Endothelial cell of umbilical vein (primary cell): ENCODE measurements around the gene EMP2.

Source experiments
- EZH2 ChIP-seq: IDR thresholded peaks from 2 replicates; pipeline ENCODE4 v1.6.1; 2012; ENCODE audit warnings: borderline replicate concordance, low read depth, mild to moderate bottlenecking, moderate library complexity, low read length, inconsistent platforms; ENCODE audit not compliant: severe bottlenecking
- FOS ChIP-seq: IDR thresholded peaks from 2 replicates; pipeline ENCODE4 v1.6.1; 2011; ENCODE audit warnings: mild to moderate bottlenecking, low read length, moderate library complexity, borderline replicate concordance; ENCODE audit not compliant: insufficient read depth
- MYC ChIP-seq: IDR thresholded peaks from one replicate; pipeline ENCODE4 v1.6.1; 2011; ENCODE audit warnings: mild to moderate bottlenecking, low read depth, low read length
- POLR2A ChIP-seq: IDR thresholded peaks from 2 replicates; pipeline ENCODE4 v1.6.1; 2012; ENCODE audit warnings: low read depth, mild to moderate bottlenecking, control low read depth, low read length
- POLR2AphosphoS5 ChIP-seq: IDR thresholded peaks from 2 replicates; pipeline ENCODE4 v1.6.1; 2012; ENCODE audit warnings: low read depth, mild to moderate bottlenecking, control low read depth, low read length, moderate library complexity; ENCODE audit not compliant: insufficient read depth
- TF ChIP-seq, protein P1 (sequence below), 2 donors: IDR thresholded peaks; 1 replicate in 1 of 2; 2 replicates in 1 of 2; pipeline ENCODE4 v1.5.1; 2011; ENCODE audit warnings: low read length in 2 of 2, mild to moderate bottlenecking in 2 of 2, moderate library complexity in 2 of 2, control low read depth in 1 of 2, inconsistent platforms in 1 of 2, low read depth in 1 of 2; ENCODE audit not compliant: insufficient read depth in 1 of 2; ENCODE audit errors: extremely low read depth in 1 of 2

DNA sequence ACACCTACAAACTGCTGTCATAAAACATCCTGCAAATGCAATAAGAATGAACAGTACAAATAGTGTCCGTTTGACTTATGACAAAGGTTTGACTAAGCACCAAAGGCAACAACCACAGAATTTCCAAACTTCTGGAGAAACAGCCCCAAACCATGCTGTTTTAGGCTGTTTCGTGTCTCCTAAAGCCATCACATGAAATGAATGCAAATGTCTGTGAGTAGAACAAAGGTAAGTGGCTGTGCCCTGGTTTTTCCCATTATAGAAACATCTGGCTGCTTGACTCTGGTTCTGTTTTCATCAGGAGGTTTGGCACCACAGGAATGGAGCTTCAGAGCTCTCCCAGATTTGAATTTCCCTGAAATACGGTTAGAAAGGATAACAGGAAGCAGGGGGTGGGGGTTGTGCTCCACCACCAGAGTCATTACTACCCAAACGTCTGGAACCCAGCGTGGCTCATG, 4.6 kb upstream of the EMP2 start:
- TF ChIP-seq, protein P1, sequence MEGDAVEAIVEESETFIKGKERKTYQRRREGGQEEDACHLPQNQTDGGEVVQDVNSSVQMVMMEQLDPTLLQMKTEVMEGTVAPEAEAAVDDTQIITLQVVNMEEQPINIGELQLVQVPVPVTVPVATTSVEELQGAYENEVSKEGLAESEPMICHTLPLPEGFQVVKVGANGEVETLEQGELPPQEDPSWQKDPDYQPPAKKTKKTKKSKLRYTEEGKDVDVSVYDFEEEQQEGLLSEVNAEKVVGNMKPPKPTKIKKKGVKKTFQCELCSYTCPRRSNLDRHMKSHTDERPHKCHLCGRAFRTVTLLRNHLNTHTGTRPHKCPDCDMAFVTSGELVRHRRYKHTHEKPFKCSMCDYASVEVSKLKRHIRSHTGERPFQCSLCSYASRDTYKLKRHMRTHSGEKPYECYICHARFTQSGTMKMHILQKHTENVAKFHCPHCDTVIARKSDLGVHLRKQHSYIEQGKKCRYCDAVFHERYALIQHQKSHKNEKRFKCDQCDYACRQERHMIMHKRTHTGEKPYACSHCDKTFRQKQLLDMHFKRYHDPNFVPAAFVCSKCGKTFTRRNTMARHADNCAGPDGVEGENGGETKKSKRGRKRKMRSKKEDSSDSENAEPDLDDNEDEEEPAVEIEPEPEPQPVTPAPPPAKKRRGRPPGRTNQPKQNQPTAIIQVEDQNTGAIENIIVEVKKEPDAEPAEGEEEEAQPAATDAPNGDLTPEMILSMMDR (IDR thresholded peaks at IDR 0.05; ENCODE audit: extremely low read depth in 1 of 2, insufficient read depth in 1 of 2, low read depth in 1 of 2, low read length in 2 of 2): no peak
- TF ChIP-seq POLR2AphosphoS5 (no peak), EZH2 (no peak), POLR2A (no peak), MYC (no peak), FOS (no peak)
